ENCODE measurements around the gene CGREF1.

CGREF1 gene

GRCh38 chr2:27118525-27119329 is at the start of gene CGREF1:
TSS of gene CGREF1 (minus strand) at chr2:27119128. CDS start at chr2:27104366, 14,762 bp downstream.
- DNase-seq (ENCODE audit: low read depth in 2 of 3, low spot score in 2 of 3): no peak

- no peak for DNase-seq (ENCODE audit: low read depth in 2 of 3, low spot score in 2 of 3)
These were observed 46.2 kb upstream of the CGREF1 start for GRCh38 chr2:27164960-27165763.

GRCh38 chr2:27162151-27163121 is 43.5 kb upstream of the CGREF1 start:
- DNase-seq (ENCODE audit: low read depth in 2 of 3, low spot score in 2 of 3): no peak

GRCh38 chr2:27160191-27160590 is 41.3 kb upstream of the CGREF1 start:
- no peak for DNase-seq (ENCODE audit: low read depth in 2 of 3, low spot score in 2 of 3)

GRCh38 chr2:27159271-27159670 is 40.3 kb upstream of the CGREF1 start:
- no peak for DNase-seq (ENCODE audit: low read depth in 2 of 3, low spot score in 2 of 3)

GRCh38 chr2:27158468-27158867 is 39.5 kb upstream of the CGREF1 start:
- DNase-seq (ENCODE audit: low read depth in 2 of 3, low spot score in 2 of 3): no peak

- no peak for DNase-seq (ENCODE audit: low read depth in 2 of 3, low spot score in 2 of 3)
These were observed 36.2 kb upstream of the CGREF1 start for GRCh38 chr2:27155069-27155520.

GRCh38 chr2:27154488-27154887 is 35.6 kb upstream of the CGREF1 start:
- DNase-seq (ENCODE audit: low read depth in 2 of 3, low spot score in 2 of 3): no peak

- no peak for DNase-seq (ENCODE audit: low read depth in 2 of 3, low spot score in 2 of 3)
These were observed 34.0 kb upstream of the CGREF1 start for GRCh38 chr2:27152796-27153464.

- no peak for DNase-seq (ENCODE audit: low read depth in 2 of 3, low spot score in 2 of 3)
These were observed 33.3 kb upstream of the CGREF1 start for GRCh38 chr2:27152102-27152795.

GRCh38 chr2:27150639-27151230 is 31.8 kb upstream of the CGREF1 start:
- no peak for DNase-seq (ENCODE audit: low read depth in 2 of 3, low spot score in 2 of 3)

- DNase-seq (ENCODE audit: low read depth in 2 of 3, low spot score in 2 of 3): no peak
These were observed 30.9 kb upstream of the CGREF1 start for GRCh38 chr2:27149570-27150405.

GRCh38 chr2:27148801-27149439 is 30.0 kb upstream of the CGREF1 start, which contains the start of gene TCF23:
TSS of gene TCF23 (plus strand) at chr2:27149004. CDS start at chr2:27149134, 130 bp downstream.
- DNase-seq (ENCODE audit: low read depth in 2 of 3, low spot score in 2 of 3): no peak

- no peak for DNase-seq (ENCODE audit: low read depth in 2 of 3, low spot score in 2 of 3)
These were observed 29.0 kb upstream of the CGREF1 start for GRCh38 chr2:27147935-27148334.

GRCh38 chr2:27145682-27146081 is 26.8 kb upstream of the CGREF1 start:
- DNase-seq (ENCODE audit: low read depth in 2 of 3, low spot score in 2 of 3): no peak

GRCh38 chr2:27143285-27143684 is 24.4 kb upstream of the CGREF1 start:
- no peak for DNase-seq (ENCODE audit: low read depth in 2 of 3, low spot score in 2 of 3)

- DNase-seq (ENCODE audit: low read depth in 2 of 3, low spot score in 2 of 3): no peak
These were observed 20.4 kb upstream of the CGREF1 start, which contains the start of gene PRR30 for GRCh38 chr2:27139310-27139709. TSS of gene PRR30 (minus strand) at chr2:27139410. CDS start at chr2:27138329, 1,081 bp downstream.

GRCh38 chr2:27138111-27138510 is 19.2 kb upstream of the CGREF1 start:
- no peak for DNase-seq (ENCODE audit: low read depth in 2 of 3, low spot score in 2 of 3)

Data from activated CD8-positive, alpha-beta memory T cell treated with anti-CD3 and anti-CD28 coated beads for 48 hours (primary cell).